Measurements from ENCODE around the gene CDH4.

The CDH4 gene

DNA sequence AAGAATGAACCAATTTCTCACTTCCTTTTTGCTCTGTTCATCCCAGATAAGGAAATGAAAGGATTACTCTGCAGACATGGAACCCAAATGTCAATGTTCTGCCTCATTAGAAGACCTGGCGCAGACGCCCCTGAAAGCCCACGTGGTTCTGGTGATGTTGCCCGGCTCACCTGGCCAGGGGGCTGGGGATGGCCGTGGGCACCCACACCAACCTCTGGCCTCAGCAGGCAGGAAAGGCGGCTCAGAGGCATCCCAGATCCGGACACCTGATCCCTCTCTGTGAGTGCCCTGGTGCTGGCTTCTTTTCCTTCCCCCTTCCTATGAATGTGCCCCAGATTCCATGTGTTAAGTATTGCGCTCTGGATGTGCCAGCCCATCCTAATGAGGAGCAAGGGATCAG, 33.6 kb downstream of the CDH4 start:
- DNase-seq, result no peak

DNA sequence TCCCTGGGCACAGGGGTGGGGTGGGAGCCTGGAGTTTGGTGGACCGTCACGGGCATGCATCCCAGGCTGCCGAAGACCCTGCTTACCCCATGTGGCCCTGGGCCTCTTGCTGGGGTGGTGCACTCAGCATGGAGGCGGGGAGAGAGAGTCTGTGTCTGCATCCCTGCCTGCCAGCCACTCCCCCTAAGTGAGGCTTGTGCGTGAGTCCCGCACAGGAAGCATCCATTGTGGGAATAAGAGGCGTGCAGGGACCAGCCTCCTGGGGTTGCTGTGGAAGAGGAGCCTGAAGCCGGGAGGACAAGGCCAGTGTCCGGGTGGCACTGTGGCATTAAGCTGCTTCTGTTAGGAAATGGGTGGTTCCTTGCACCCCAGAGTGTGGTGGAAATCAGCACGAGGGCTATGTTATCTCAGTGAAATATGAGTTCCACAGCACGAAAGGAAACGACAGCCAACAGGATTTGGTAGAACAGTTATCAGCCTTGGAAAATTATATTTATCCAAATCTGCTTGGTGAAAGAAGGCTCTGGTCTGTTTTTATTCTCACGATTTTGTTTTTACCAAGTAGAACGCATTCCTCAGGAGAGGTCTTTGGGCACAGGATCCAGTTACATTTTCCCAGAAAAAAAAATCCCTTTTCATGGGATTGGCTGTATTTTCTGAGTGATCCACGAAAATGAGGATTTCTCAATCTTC, 35.7 kb downstream of the CDH4 start:
- no peak for DNase-seq

DNA sequence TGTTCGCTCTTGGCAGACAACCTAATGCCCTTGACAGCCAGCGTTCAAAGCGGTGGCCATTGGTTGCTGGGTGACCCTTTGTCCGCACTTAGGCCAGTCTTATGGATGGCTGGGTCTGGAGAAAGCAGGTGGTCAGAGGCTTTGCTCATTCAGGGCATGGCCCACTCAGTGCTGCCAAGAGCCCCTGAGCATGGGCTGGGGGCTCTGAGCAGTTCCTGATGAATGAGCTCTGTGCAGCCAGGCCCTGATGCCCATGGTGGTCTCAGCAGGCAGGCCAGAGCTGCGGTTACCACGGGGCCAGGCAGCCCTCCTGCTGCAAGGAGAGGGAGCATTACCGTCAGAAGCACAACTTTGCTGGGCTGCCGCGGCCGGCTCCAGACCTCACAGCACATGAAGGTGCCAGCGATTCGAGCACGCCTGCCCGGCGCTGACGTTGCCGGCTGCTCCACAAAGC, 36.3 kb downstream of the CDH4 start:
- DNase-seq, result no peak

DNA sequence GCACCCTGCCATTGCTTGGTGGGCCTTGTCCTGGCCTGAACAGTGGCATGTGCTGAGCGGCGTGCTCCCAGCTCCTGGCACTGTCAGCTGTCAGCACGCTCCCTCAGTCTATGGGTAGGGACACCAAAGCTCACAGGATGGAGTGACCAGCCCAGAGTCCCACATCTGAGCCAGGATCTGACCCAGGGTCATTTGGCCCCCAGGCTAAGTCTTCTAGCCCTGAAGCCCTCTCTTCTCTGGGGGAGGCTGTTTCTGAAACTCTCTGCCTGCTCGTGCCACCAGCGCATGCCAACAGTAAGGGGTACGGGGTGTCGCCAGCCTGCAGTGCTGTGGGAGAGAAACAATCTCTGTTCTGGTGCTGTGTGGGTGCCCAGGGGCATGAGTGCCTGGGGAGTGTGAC, 37.1 kb downstream of the CDH4 start:
- no peak for DNase-seq

DNA sequence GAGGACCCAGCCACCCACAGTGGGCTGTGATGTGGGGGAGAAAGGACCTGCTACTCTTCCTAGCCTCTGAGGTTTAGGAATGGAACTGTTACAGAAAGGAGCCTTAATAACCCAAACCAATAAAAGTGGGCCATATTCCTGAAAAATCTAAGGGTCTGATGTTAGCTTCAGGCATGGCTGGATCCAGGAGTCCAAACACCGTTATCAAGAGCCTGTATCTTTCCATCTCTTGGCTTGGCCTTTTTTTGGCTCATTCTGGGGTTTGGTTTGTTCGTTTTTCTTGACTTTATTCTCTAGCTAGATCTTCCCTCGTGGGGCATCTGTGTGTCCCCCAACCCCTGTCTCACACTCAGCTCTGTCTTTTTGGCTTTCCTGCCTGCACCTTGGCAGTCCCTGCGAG, 38.7 kb downstream of the CDH4 start:
- DNase-seq, result no peak

DNA sequence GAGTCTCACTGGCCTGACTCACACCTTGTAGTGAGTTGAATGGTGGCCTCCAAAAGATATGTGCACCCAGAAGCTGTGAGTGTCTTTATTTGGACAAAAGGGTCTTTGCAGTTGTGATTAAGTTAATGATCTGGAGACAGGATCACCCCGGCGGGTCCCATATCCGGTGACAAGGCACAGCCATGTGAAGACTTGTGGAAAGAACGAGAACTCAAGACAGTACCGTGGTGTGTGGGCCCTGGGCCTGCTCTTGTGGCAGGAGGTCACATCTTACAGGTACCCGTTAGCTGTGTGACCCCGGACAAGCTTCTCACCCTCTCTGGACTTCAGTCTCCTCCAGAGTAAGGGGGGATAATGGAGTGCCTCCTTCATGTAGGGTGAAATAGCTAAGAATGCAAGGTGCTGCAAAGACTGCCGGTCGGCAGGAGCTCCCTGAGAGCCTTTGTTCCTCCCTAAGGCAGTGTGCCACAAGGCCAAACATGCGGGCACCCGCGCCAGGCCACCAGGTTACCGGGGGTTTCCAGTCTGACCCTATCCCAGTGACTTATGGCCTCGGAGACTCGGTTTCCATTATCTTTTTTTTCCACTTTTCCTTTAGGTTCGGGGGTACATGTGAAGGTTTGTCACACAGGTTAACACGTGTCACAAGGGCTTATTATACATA, 39.2 kb downstream of the CDH4 start:
- DNase-seq, result no peak

DNA sequence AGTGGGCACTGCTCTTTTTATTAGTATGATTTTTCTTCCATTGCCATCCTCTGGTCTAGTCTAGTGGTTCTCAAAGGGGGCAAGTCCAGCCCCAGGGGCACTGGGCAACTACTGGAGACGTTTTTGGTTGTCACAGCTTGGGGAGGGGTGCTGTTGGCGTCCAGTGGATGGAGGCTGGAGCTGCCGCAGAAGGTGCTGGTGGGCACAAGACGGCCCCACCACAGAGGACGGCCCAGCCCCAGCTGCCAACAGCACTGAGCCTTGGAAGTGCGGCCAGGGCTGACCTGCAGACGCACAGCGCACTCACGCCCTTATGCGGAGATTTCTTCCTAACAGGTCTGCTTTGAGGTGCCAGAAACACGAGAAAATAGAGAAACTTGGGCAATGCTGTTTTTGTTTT, 40.3 kb downstream of the CDH4 start:
- no peak for DNase-seq

DNA sequence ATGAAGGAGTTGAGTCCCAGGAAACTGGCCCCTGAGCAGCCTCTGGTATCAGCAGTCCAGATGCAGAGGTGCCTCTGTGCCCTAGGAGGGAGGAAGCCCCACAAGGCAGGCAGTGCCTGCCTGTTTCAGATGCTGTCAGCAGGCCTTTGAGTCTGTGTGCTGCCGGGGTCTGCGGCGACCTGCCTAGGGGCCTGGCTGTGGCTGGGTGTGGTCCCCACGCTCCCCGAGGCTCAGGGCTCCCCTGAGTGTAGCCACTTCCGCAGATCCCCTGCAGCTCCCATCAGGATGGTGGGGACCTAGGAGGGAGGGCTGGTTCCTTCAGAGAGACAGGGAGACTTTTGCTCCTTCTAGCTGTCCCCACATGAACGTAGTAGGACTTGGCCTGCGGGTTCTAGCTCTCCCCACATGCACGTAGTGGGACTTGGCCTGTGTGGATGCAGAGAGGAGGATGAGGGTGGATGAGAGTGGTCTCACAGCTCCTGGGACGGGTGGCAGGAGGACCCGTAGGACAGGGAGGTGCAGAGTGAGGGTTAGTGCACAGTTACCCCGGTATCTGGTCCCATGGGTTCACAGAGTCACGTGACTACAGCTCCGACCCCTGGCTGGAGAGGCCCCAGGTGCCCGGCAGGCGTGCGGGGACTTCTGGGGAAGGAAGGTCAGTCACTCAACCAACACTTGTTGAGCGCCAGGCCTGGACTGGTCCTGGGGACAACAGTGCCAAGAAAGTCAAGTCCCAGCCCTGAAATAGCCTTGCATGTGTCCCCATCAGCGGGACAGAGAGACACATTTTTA, 41.0 kb downstream of the CDH4 start:
- no peak for DNase-seq

DNA sequence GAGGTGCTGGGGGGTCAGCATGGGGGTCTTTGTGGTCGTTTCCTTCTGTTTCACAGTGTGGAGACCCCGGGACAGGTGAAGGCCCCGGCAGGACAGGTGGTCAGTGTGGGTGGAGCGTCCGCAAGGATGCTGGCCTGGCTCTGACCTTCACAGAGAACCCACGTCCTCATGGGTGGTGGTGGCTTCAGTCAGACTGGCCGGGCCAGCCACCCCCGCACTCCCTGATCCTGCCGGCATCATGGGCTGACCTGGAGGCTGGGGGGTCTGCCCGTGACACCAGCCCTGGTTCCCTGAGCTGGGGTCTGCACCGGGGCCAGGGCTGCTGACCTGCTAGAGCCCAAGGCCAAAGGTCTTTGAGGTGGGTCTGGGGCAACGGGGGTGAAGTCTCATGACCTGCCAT, 41.9 kb downstream of the CDH4 start:
- no peak for DNase-seq

DNA sequence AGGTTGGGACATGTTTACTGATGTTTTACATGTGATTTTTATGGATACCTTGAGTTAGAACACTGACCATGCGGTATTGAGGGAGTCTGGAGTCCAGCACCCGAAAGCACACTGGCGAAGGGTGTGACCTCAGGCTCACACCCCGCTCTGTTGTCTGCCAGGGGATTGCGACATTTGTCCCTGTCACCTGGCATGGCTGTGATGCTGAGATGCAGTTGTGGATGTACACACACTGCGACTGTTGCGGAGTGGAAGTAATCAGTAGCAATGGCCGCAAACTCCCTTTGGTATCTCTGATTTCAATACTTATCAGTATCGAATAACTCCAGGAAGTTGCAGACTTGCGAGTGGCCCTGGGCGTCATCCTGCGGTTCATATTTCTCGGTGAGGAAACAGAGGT, 43.2 kb downstream of the CDH4 start:
- no peak for DNase-seq

DNA sequence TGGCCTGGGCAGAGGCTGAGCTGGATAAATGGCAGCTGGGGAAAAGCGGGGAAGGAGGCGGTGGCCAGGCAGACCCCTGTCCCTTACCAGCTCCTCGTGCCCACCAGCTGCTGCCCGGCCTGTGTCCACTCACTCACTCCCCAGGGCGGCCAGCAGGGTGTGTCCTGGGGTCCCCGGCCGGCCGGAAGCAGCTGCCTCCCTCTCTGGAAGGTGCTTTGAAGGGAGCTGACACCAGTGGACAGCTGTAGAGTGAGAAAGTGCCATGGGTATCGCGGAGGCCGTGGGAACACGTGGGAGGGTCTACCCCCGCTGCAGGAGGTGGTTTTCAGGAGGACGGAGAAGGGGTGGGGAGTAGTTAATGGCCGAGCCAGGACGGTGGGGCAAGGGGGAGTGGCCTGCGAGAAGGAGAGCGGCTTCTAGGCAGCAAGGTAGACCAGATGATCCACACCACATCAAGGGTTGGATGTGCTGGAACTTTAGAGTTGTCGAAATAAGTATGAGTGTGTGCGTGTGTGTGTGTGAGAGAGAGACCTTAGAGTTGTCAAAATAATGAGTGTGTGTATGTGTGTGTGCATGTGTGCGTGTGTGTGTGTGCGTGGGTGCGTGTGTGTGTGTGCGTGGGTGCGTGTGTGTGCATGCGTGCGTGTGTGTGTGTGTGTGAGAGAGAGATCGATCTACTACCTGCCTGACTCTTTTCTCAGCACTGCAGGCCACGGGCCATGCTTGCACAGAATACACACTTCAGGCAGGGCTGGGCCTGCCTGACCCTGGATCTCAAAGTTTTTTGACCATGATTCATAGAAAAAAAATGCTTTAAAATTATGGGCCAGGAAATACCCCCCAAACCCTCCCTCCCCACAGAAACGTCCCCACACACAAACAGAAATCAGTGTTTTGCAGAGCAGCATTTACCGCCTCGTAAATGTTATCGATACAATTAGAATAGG, 43.9 kb downstream of the CDH4 start:
- DNase-seq, result no peak

DNA sequence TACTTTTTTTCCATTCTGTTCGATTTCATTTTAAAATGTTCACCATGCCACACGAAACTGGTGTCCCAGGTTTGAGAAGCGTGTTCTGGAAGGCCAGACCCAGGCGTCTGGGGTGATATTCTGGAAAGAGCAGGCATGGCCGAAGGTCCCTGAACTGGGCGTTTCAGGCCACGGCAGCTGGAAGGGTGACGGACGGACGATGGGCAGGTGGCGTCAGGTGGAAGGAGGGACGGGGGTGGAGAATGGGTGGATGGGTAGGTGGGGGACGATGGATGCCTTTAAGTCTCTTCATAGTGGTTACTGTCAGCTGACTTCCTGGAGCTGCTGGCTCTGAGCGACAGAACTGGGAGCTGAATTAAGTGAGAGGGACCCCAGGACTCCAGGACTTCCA, 44.6 kb downstream of the CDH4 start:
- no peak for DNase-seq

DNA sequence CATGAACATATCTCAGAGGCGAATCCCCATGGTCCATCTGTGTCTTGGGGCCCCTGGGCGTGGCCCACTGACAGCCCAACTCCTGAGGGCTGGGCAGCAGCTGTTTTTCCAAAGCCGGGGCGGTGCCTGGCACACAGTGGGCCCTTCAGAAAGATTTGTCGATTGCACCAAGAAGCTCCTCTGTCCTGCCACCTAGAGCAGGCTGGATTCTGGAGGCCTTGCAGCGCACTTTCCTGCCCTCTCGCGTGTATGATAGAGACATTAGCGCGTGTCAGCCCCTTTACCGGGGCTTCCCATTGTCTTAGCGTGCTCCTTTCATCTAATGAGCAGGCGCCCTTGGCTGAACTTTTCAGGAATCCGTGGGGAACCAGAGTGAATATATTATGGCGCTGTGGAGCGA, 45.4 kb downstream of the CDH4 start:
- DNase-seq, result no peak

DNA sequence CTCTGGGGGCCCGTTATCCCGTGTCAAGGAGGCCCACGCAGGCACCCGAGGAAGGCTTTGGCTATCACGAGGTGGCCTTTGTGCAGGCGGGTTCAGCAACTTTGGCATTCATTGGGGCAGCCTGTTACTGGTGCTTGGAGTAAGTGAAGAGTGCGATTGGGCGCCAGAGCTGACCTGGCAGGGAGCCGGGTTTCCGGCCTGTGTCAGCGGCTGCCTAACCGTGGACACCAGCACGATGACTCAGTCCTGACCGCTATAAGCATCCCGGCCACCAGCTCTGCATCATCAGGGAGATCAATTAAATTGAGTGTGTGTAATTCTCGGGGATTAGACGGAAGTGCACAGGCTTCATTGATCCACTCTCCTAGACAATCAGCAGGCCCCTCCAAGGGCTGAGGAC, 45.9 kb downstream of the CDH4 start:
- DNase-seq, result no peak

DNA sequence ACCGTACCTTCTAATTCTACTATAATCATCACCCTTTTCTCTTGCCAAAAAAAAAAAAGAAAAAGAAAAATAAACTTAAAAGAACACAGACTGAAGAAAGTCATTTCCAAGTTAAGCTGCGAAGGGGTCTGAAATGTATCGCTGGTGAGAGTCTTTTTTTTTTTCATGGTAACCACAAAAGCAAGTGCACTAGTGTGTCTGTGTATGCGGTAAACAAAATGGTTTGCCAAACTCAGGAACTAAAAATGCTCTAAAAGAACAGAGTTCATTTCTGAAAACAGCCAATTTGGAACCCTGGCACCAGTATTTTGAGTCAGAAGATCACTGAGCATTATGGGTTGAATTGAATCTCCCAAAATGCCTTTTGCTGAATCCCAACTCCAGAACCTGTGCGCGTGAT, 46.6 kb downstream of the CDH4 start:
- no peak for DNase-seq

DNA sequence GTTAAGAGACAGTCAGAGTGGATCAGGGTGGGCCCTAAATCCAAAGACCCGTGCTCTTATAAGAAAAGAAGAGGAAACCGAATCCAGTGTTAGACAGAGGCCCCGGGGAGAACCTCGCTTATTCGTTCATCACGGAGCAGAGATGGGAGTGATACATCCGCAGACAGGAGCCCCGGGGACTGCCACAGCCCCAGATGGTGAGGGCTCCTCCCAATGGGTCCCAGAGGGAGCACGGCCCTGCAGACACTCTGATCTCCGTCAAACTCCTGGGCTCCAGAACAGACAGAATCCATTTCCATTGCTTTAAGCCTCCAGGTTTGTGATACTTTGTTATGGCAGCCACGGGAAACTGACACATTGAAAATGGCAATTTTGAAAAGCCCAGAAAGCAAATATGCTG, 47.0 kb downstream of the CDH4 start:
- no peak for DNase-seq

DNA sequence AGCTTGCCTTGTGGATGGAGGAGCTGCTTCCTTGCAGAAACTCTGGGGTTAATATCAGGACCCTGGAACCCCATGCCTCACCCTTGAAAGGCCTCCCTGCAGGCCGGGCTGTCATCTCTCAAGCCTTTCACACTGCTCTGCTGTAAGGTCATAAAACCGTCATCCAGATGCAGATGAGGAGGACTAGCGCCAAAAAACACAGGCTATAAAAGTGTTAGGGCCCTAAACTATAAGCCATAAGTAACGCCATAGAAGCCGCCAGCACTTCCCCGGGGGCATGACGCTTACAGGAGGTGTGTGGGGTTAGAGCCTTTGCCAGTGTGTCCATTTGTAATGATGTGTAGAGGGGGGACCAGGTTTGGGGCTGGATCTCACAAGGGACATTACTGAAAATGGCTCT, 47.6 kb downstream of the CDH4 start:
- DNase-seq, result no peak

DNA sequence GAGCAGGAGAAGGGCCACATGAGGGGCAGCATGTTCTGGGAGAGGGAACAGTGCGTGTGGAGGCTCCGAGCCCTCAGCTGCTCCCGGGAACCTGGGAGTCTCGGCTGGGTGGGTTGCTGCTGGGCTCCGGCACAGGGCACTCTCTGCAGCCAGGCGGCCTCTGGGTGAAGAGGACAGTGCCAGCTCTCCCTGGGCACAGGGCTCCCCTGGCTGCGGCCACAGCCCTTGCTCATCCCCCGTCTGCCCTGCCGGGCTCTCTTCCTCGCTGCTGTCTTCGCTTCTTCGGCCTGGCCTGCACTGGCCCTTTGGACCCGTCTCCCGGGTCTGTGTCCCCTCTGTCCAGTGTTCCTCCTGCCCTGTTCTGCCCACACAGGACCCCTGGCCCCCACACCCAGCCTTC, 48.2 kb downstream of the CDH4 start:
- DNase-seq, result no peak

DNA sequence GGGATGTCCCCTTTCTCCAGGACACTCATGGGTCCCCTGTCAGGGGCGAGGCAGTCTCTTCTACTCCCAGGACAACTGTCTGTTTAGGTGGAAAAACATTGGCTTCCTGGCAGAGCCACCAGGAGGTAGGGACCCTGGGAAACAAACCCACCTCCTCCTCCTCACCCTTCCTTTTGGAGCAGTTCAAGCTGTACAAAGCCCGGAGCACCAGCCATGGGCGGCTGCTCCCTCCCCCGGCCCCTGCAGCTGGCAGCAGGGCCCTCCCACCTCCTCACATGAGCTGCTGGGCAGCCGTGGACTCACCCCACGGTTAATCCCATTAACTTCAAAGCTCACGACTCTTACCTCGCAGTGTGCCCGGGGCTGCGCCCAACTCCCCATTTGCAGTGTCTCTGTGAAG, 48.6 kb downstream of the CDH4 start:
- no peak for DNase-seq

DNA sequence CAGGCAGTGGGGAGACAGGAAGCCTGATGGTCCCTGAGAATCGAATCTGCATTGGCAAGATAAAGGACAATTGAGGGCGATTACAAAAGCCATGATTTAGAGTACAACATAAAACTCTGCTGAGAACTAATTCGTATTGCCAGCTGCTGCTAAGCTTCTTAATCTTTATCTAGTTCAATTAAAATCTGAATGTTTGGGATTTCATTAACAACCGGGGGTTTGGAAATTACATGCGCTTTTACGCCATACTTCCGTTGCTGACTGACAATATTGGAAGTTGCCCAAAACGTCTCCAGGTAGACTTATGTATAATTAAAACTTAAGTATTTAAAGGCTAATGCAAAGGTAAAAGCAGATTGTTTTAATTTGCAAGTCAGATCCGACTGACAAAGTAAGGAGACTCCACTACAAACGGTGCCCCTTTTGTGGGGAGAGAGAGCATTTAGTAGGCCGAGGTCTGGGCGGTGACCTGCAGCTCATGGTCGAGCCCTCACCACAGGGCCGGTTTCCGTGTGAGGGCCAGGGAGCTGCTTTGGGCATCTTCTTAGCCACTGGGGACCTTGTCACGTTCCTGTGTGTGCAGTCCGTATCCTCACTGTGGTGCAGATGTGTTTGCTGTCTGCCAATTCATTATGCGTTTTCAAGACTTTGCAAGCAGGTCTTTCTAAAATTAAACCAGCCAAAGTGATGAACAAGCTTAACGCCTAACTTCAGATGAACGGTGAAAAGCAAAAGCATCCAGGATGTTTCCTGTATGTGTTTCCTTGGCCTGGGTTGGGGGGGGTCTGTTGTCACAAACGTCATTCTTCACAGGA, 49.9 kb downstream of the CDH4 start:
- no peak for DNase-seq

DNA sequence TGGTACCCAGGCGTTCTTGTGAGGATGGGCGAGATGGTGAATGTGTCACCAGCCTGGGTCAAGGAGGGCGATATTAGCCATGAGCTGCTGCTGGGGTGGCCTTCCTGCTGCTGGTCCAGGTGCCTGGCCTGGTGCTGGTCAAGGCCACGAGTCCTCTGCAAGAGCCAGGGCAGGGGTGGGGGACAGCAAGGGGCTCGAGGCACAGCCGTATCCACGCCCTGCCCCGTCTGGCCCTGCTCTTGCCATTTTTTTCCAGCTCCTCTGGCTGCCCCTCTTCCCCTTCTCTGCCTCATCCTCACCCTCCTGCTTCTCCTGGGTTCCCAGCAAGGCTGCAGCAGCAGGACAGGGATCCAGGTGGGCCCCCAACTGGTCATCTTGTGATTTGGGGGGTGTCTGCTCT, 51.2 kb downstream of the CDH4 start:
- no peak for DNase-seq

DNA sequence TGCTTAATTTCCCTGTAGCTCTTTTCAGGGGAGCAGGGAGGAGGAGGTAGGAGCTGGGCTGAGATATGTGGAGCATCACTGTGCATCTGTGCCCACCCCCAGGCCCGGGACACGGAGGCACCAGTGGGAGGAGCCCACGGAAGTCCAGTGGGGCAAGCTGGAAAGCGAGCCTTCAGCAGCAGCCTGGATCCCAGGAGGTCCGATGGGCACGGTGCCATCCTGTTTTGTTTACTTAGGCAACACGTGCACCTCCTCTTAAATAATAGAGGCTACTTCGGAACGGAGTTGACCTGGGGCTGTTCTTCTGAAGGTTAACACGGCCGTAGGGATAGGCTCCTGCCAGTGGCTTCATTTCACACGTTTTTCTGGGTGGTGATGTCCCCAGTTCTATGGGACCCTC, 51.6 kb downstream of the CDH4 start:
- DNase-seq, result no peak

All from activated naive CD4-positive, alpha-beta T cell treated with Interleukin-2 at 50 U/mL for 16 hours (primary cell).